ENCODE results near the gene EIF4E3. TPM values are rescaled to one million over a fixed set of nuclear protein-coding genes. Genes with fewer than 3 reads are reported as not detected.
A peak's percentile ranks its signal among the peaks of the same experiment; 100 is the strongest.

The EIF4E3 gene
- total and polyA plus RNA-seq, 7 experiments from 2014 or later = 17.7 to 72.8 (median 35.3) TPM

- ChIA-PET POLR2A (no interaction called here), CTCF (no interaction called here)
- ATAC-seq (peak; percentile 76), DNase-seq (no peak)
- no peak overlapping the region for H3K4me3 Mint-ChIP-seq
- Histone ChIP-seq H3K27ac (ENCODE audit: low read depth, low read length) (no peak overlapping the region), H3K4me3 (ENCODE audit: low read length) (no peak overlapping the region), H3K27me3 (ENCODE audit: control insufficient read depth in 2 of 2, insufficient read depth in 2 of 2, low read length in 2 of 2) (no peaks in the 10 kb centered on the region), H3K36me3 (ENCODE audit: control insufficient read depth in 2 of 3, insufficient read depth in 3 of 3, low read length in 3 of 3) (no peaks in the 10 kb centered on the region), H3K4me1 (ENCODE audit: control insufficient read depth in 2 of 2, insufficient read depth in 2 of 2, low read length in 2 of 2) (no peaks in the 10 kb centered on the region), H3K9me3 (ENCODE audit: control insufficient read depth in 2 of 3, low read length in 3 of 3) (no peaks in the 10 kb centered on the region)
- H3K4me1 Mint-ChIP-seq = peaks cover 0 to 12% (median 0%) of the 10 kb centered on the region in 7 donors
- peaks cover 0 to 3% (median 0%) of the 10 kb centered on the region in 11 donors for H3K9me3 Mint-ChIP-seq
- no peaks in the 10 kb centered on the region for H3K27me3 Mint-ChIP-seq
- H3K36me3 Mint-ChIP-seq = peaks cover 0 to 22% (median 2%) of the 10 kb centered on the region in 5 donors
- no peak overlapping the region for H3K27ac Mint-ChIP-seq
- intact Hi-C loops (cut with micrococcal nuclease) = no loop called here
Measured at GRCh38 chr3:71629711-71630110, 95.5 kb downstream of the EIF4E3 start.

GRCh38 chr3:71629289-71629688 lies 95.9 kb downstream of the EIF4E3 start:
- POLR2A ChIA-PET = interaction anchor here (1.3 kb wide), 1 partner anchor 10 kb away, joined by 4 read pairs; no protein-coding TSS in a partner anchor
- no peak for DNase-seq
- Mint-ChIP-seq H3K4me3 (no peak overlapping the region), H3K4me1 (peaks cover 0 to 12% (median 0%) of the 10 kb centered on the region in 7 donors), H3K27ac (no peak overlapping the region), H3K9me3 (peaks cover 0 to 3% (median 0%) of the 10 kb centered on the region in 11 donors), H3K27me3 (no peaks in the 10 kb centered on the region), H3K36me3 (peaks cover 0 to 22% (median 2%) of the 10 kb centered on the region in 5 donors)
- Histone ChIP-seq H3K36me3 (ENCODE audit: control insufficient read depth in 2 of 3, insufficient read depth in 3 of 3, low read length in 3 of 3) (no peaks in the 10 kb centered on the region), H3K9me3 (ENCODE audit: control insufficient read depth in 2 of 3, low read length in 3 of 3) (no peaks in the 10 kb centered on the region), H3K4me1 (ENCODE audit: control insufficient read depth in 2 of 2, insufficient read depth in 2 of 2, low read length in 2 of 2) (no peaks in the 10 kb centered on the region), H3K27ac (ENCODE audit: low read depth, low read length) (no peak overlapping the region), H3K4me3 (ENCODE audit: low read length) (no peak overlapping the region), H3K27me3 (ENCODE audit: control insufficient read depth in 2 of 2, insufficient read depth in 2 of 2, low read length in 2 of 2) (no peaks in the 10 kb centered on the region)
- peak; percentile 56 for ATAC-seq
- intact Hi-C loops (cut with micrococcal nuclease) = no loop called here
- CTCF ChIA-PET = no interaction called here

GRCh38 chr3:71628522-71628921 lies 96.7 kb downstream of the EIF4E3 start:
- H3K27me3 ChIP-seq (ENCODE audit: control insufficient read depth in 2 of 2, insufficient read depth in 2 of 2, low read length in 2 of 2) = no peaks in the 10 kb centered on the region
- ATAC-seq (no peak), DNase-seq (no peak)
- CTCF ChIA-PET = no interaction called here
- no peaks in the 10 kb centered on the region for H3K9me3 ChIP-seq (ENCODE audit: control insufficient read depth in 2 of 3, low read length in 3 of 3)
- H3K4me1 ChIP-seq (ENCODE audit: control insufficient read depth in 2 of 2, insufficient read depth in 2 of 2, low read length in 2 of 2) = no peaks in the 10 kb centered on the region
- no peaks in the 10 kb centered on the region for H3K27me3 Mint-ChIP-seq
- H3K4me1 Mint-ChIP-seq = peaks cover 0 to 12% (median 0%) of the 10 kb centered on the region in 7 donors
- H3K36me3 Mint-ChIP-seq = peaks cover 0 to 22% (median 2%) of the 10 kb centered on the region in 5 donors
- H3K9me3 Mint-ChIP-seq = peaks cover 0 to 3% (median 0%) of the 10 kb centered on the region in 11 donors
- no peak overlapping the region for H3K4me3 Mint-ChIP-seq
- intact Hi-C loops (cut with micrococcal nuclease) = no loop called here
- no peaks in the 10 kb centered on the region for H3K36me3 ChIP-seq (ENCODE audit: control insufficient read depth in 2 of 3, insufficient read depth in 3 of 3, low read length in 3 of 3)
- no peak overlapping the region for H3K27ac Mint-ChIP-seq
- no peak overlapping the region for H3K27ac ChIP-seq (ENCODE audit: low read depth, low read length)
- POLR2A ChIA-PET = interaction anchor here (0.7 to 1.3 kb wide), 3 partner anchors 11 to 1666 kb away, joined by 3 to 4 read pairs (median 3); no protein-coding TSS in a partner anchor
- no peak overlapping the region for H3K4me3 ChIP-seq (ENCODE audit: low read length)

- Mint-ChIP-seq H3K9me3 (peaks cover 0 to 3% (median 0%) of the 10 kb centered on the region in 11 donors), H3K4me1 (peaks cover 0 to 9% (median 0%) of the 10 kb centered on the region in 7 donors), H3K4me3 (no peak overlapping the region), H3K27ac (no peak overlapping the region), H3K36me3 (peaks cover 0 to 21% (median 12%) of the 10 kb centered on the region in 5 donors), H3K27me3 (no peaks in the 10 kb centered on the region)
- intact Hi-C loops (cut with micrococcal nuclease) = no loop called here
- Histone ChIP-seq H3K4me1 (ENCODE audit: control insufficient read depth in 2 of 2, insufficient read depth in 2 of 2, low read length in 2 of 2) (no peaks in the 10 kb centered on the region), H3K4me3 (ENCODE audit: low read length) (no peak overlapping the region), H3K27ac (ENCODE audit: low read depth, low read length) (no peak overlapping the region), H3K36me3 (ENCODE audit: control insufficient read depth in 2 of 3, insufficient read depth in 3 of 3, low read length in 3 of 3) (no peaks in the 10 kb centered on the region), H3K9me3 (ENCODE audit: control insufficient read depth in 2 of 3, low read length in 3 of 3) (no peaks in the 10 kb centered on the region), H3K27me3 (ENCODE audit: control insufficient read depth in 2 of 2, insufficient read depth in 2 of 2, low read length in 2 of 2) (no peaks in the 10 kb centered on the region)
- no peak for DNase-seq
- CTCF ChIA-PET = no interaction called here
- ATAC-seq = no peak
- POLR2A ChIA-PET = no interaction called here
Measured at GRCh38 chr3:71625676-71626075, 99.5 kb downstream of the EIF4E3 start.

Other genes with a start within 250 kb of the EIF4E3 start
- gene FOXP1, start 141.7 kb downstream of the EIF4E3 start, total RNA-seq = 100 to 1,000 TPM; 104 to 537 (median 456) TPM
- gene FOXP1, start 141.7 kb downstream of the EIF4E3 start, polyA plus RNA-seq = 100 to 1,000 TPM; 408 to 431 TPM
- 1 to 10 TPM in 1 of 5 experiments, under 1 TPM in 1, not detected in 3; 0.24 to 4.7 TPM for gene GPR27, start 28.5 kb upstream of the EIF4E3 start, total RNA-seq
- gene GPR27, start 28.5 kb upstream of the EIF4E3 start, polyA plus RNA-seq = under 1 TPM in 1 of 2 donors, not detected in 1; 0.60 TPM
- gene PROK2, start 59.7 kb upstream of the EIF4E3 start, total RNA-seq = 10 to 100 TPM in 1 of 5 experiments, not detected in 4; 14.1 TPM
- not detected for gene PROK2, start 59.7 kb upstream of the EIF4E3 start, polyA plus RNA-seq